ENCODE measurements around the gene HECTD4.
"Not testable (repeated sequence)": the region's sequence is repeated elsewhere in the genome, so short reads cannot be mapped to it uniquely, and the experiment has no call there.

The HECTD4 gene

GRCh38 chr12:112353393-112353792 lies 28.8 kb downstream of the HECTD4 start:
- TF ChIP-seq CTCF (IDR thresholded peaks at IDR 0.05; ENCODE audit: low read depth, low read length, missing control alignments), result no peak
- no peak for DNase-seq (ENCODE audit: extremely low read depth, low read depth)
- no peak overlapping the region for H3K4me3 ChIP-seq (replicated peaks; ENCODE audit: low read depth, low read length)

- no peak overlapping the region for H3K4me3 ChIP-seq (replicated peaks; ENCODE audit: low read depth, low read length)
- DNase-seq (ENCODE audit: extremely low read depth, low read depth), result no peak
- TF ChIP-seq CTCF (IDR thresholded peaks at IDR 0.05; ENCODE audit: low read depth, low read length, missing control alignments), result no peak
Measured at GRCh38 chr12:112352921-112353320, 29.3 kb downstream of the HECTD4 start.

DNA sequence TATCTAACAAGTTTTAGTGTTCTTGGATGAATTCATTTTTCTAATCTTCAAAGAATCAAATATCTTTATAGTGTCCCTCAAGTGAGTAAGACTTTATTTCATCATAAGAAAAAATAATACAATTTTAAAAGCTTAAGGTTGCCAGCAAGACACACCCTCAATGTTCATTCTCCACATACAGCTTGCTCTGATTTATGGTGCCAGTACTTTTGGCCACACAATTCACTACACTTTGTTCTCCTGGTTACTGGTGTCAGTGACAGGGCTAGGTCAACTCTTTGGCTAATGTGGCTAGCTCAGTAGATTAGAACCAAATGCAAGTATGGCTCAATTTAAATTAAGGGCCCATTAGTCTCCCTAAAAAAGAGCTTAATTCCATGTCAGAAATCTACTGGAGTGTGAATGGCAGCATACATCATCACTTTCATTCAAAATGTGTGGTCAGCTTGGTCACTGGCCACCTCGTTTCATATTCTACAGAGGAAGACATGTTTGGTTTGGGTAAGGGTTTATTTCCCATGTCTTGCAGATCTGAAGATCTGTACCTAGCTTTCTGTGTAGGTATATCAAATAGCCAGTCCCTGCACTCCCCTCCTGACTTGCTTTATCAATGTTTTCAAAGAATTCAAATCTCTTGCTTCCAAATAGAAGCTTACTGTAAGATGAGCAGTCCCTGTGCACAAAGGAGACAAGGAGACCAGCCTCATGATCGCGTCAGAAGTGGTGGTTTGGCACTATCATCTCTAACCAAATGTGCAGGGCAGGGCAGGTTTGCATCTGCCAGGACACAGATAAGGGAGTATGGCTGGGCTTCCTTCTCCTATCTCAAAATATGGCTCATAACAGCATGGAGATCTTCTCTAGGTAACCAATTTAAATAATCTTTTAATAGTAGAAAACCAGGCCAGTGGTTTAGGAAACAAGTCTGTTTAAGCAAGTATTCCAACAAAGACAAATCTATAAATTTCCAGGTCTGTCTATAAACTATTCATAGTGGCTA lies 31.3 kb downstream of the HECTD4 start:
- no peak for DNase-seq (ENCODE audit: extremely low read depth, low read depth)
- TF ChIP-seq CTCF (IDR thresholded peaks at IDR 0.05; ENCODE audit: low read depth, low read length, missing control alignments), result no peak
- no peak overlapping the region for H3K4me3 ChIP-seq (replicated peaks; ENCODE audit: low read depth, low read length)

DNA sequence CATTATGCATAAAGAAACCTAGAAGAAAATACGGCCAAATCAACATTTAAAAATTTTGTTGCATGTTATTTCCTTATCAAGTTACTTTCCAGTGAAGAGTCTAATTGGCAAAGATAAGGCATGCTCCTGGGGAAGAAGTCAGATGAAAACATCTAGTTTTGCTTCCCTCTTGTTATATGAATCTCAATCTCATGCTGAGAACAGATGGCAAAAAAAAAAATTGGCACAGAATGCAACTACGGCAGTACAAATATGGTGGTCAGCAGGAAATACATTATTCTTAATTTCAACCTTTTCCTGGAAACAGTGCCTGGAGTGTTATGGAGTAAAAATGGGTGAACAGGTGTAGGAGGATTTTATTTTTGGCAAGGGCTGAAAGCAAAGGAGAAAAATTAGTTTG lies 32.8 kb downstream of the HECTD4 start:
- no peak for DNase-seq (ENCODE audit: extremely low read depth, low read depth)
- H3K4me3 ChIP-seq (replicated peaks; ENCODE audit: low read depth, low read length), result no peak overlapping the region
- no peak for TF ChIP-seq CTCF (IDR thresholded peaks at IDR 0.05; ENCODE audit: low read depth, low read length, missing control alignments)

DNA sequence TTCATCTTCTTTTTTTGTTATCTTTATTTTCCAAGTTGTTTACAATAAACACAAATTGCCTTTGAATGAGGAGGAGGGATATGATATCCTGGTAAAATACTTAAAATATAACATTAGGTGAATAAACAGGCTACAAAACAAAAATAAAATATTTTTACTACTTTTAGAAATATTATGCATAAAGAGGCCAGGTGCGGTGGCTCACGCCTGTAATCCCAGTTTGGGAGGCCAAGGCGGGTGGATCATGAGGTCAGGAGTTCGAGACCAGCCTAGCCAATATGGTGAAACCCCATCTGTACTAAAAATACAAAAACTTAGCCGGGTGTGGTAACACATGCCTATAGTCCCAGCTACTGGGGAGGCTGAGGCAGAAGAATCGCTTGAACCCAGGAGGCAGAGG lies 33.3 kb downstream of the HECTD4 start:
- DNase-seq (ENCODE audit: extremely low read depth, low read depth), result not testable (repeated sequence)

DNA sequence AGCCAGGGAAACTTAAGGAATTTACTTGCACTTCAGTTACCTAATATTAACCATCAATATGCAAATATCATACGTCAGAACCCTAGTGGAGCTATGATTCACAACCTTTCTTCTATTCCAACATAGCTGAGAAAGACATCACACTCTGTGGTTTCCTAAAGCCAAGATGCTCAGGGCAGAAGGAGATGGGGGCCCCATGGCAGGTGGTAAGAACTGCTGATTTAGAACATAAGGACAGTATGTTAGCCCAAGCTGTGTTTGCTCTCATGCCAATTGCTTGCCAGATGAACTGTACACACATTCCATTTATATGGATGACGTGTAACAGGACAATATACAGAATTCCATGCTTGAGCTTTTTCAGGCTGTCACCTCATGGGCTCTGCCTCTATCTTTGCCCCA lies 34.6 kb downstream of the HECTD4 start:
- no peak for TF ChIP-seq CTCF (IDR thresholded peaks at IDR 0.05; ENCODE audit: low read depth, low read length, missing control alignments)
- no peak overlapping the region for H3K4me3 ChIP-seq (replicated peaks; ENCODE audit: low read depth, low read length)
- peak; percentile 26 for DNase-seq (ENCODE audit: extremely low read depth, low read depth)

More for the DNA sequence above, 33.3 kb downstream of the HECTD4 start:
- H3K4me3 ChIP-seq (replicated peaks; ENCODE audit: low read depth, low read length), result not testable (repeated sequence)

- no peak overlapping the region for H3K4me3 ChIP-seq (replicated peaks; ENCODE audit: low read depth, low read length)
- no peak for DNase-seq (ENCODE audit: extremely low read depth, low read depth)
- no peak for TF ChIP-seq CTCF (IDR thresholded peaks at IDR 0.05; ENCODE audit: low read depth, low read length, missing control alignments)
Measured at GRCh38 chr12:112346194-112346593, 36.0 kb downstream of the HECTD4 start.

Data from HFF-Myc (cell line).